CD4-positive, CD25-positive, alpha-beta regulatory T cell (primary cell): Measurements from ENCODE around the gene FAU. TPM values are rescaled to one million over a fixed set of nuclear protein-coding genes. Genes with fewer than 3 reads are reported as not detected.

Source experiments
- ATAC-seq, 2 donors: fragments of 150-1000 bp; cut with Tn5 transposase; one replicate each; pipeline ENCODE4 v1.10.0; 2021; ENCODE audit warnings: low read depth in 2 of 2, moderate number of reproducible peaks in 2 of 2, moderate library complexity in 1 of 2
- DNase-seq, 3 donors: peaks; one replicate each; pipeline versions ENCODE4 v3.0.0 to v3.0.0-alpha.2; 2012 to 2022; ENCODE audit warnings: mixed read lengths in 1 of 3
- H3K27ac ChIP-seq: one replicate; pipeline ENCODE4 v1.7.0; 2013; ENCODE audit warnings: mild to moderate bottlenecking, low read length; ENCODE audit not compliant: insufficient read depth, poor library complexity, severe bottlenecking
- H3K27me3 ChIP-seq: one replicate; pipeline ENCODE4 v1.7.0; 2013; ENCODE audit warnings: low read length; ENCODE audit not compliant: control insufficient read depth, insufficient read depth
- H3K36me3 ChIP-seq: one replicate; pipeline ENCODE4 v1.7.0; 2013; ENCODE audit warnings: mild to moderate bottlenecking, low read length, moderate library complexity; ENCODE audit not compliant: control insufficient read depth, insufficient read depth
- H3K4me1 ChIP-seq: 2 replicates; pipeline ENCODE4 v1.7.0; 2013; ENCODE audit warnings: mild to moderate bottlenecking, low read length; ENCODE audit not compliant: insufficient read depth, control insufficient read depth, poor library complexity, severe bottlenecking
- H3K4me3 ChIP-seq: one replicate; pipeline ENCODE4 v1.7.0; 2013; ENCODE audit warnings: low read depth, mild to moderate bottlenecking, low read length, moderate library complexity
- H3K9me3 ChIP-seq, 2 experiments: 1 replicate in 1 of 2; 2 replicates in 1 of 2; pipeline ENCODE4 v1.7.0; 2013; ENCODE audit warnings: low read length in 2 of 2, mild to moderate bottlenecking in 1 of 2, moderate library complexity in 1 of 2; ENCODE audit not compliant: control insufficient read depth in 2 of 2
- H3K27ac Mint-ChIP-seq, 3 donors: one replicate each; pipeline ENCODE4 v1.8.0; 2020 to 2022; ENCODE audit warnings: mild to moderate bottlenecking in 3 of 3, mixed read lengths in 3 of 3, moderate library complexity in 2 of 3
- H3K27me3 Mint-ChIP-seq: one replicate; pipeline ENCODE4 v1.8.0; 2022; ENCODE audit warnings: mild to moderate bottlenecking, mixed read lengths
- H3K36me3 Mint-ChIP-seq: one replicate; pipeline ENCODE4 v1.8.0; 2020; ENCODE audit warnings: mixed read lengths
- H3K4me1 Mint-ChIP-seq, 4 donors: one replicate each; pipeline ENCODE4 v1.8.0; 2020 to 2022; ENCODE audit warnings: mixed read lengths in 4 of 4, mild to moderate bottlenecking in 1 of 4
- H3K4me3 Mint-ChIP-seq, 4 donors: one replicate each; pipeline ENCODE4 v1.8.0; 2020 to 2022; ENCODE audit warnings: mild to moderate bottlenecking in 4 of 4, mixed read lengths in 4 of 4, moderate library complexity in 3 of 4
- H3K9me3 Mint-ChIP-seq, 7 donors: one replicate each; pipeline ENCODE4 v1.8.0; 2020 to 2022; ENCODE audit warnings: mixed read lengths in 7 of 7, mild to moderate bottlenecking in 3 of 7, moderate library complexity in 2 of 7
- polyA plus RNA-seq, 4 donors: library from polyadenylated mRNA; unstranded; fragments of 300-500 nt; fragmentation: Illumina TruSeq; gene quantifications; one replicate each; pipeline ENCODE4 v1.2.3, GENCODE V29; 2021
- total RNA-seq: library from RNA; stranded (reverse); gene quantifications from one replicate; pipeline ENCODE4 v1.2.3, GENCODE V29; 2022

FAU gene
- total and polyA plus RNA-seq, 5 donors from 2014 or later: 1,003 to 1,172 (median 1,097) TPM

DNA sequence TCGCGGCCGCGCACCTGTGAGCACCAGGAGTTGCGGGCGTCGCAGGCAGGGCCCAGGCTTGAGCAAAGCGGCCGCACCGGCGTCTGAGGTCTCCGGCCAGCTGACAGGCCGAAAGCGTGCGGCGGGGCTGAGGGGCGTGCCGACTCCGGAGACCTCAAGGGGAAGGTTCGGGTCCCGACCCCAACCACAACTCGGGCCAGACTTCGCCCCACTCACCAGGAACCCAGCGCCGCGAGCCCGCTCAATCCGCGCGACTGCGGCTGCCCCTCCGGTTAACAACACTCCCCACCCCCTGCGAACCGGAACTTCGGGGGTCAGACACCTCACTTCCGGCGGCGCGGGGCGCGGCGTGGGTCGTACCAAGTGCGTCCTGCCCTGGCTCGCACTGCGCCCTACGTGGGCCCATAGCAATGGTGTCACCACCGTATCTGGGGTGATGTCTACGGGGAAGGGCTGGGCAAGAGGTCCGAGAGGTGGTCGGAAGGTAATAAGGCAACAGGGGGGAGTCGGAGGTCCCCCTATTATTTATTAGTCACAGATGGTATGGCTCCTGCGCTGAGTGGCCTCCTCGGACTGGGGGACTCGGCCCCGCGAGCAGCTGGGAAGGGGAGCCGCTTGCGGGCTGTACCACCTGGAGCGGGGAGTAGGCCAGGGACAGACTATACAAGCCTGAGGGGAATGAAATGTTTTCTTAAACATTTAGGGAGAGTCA lies 12.5 kb upstream of the FAU start, which contains the start of gene SYVN1:
Gene SYVN1 (minus strand): TSS at position 280 of the 712 bp plus-strand sequence. CDS start 918 bp downstream, outside the sequence.
- peak within 1 kb of the TSS; percentile 87 for H3K4me3 ChIP-seq
- no peaks in the 10 kb centered on the region for H3K27me3 ChIP-seq
- peaks cover 32% of the 10 kb centered on the region for H3K36me3 ChIP-seq
- peak within 1 kb of the TSS; percentile 96 to 100 (median 98) for H3K4me3 Mint-ChIP-seq
- peak within 1 kb of the TSS; percentile 99 for H3K27ac ChIP-seq
- DNase-seq (peak; percentile 87 to 94 (median 94)), ATAC-seq (peak; percentile 77 to 78)
- H3K9me3 Mint-ChIP-seq: peaks cover 0 to 2% (median 0%) of the 10 kb centered on the region in 7 donors
- peaks cover 7 to 48% (median 23%) of the 10 kb centered on the region in 4 donors for H3K4me1 Mint-ChIP-seq
- H3K4me1 ChIP-seq: peaks cover 38% of the 10 kb centered on the region
- peak within 1 kb of the TSS; percentile 99 to 100 (median 100) for H3K27ac Mint-ChIP-seq
- no peaks in the 10 kb centered on the region for H3K9me3 ChIP-seq
- no peaks in the 10 kb centered on the region for H3K27me3 Mint-ChIP-seq
- H3K36me3 Mint-ChIP-seq: peaks cover 8% of the 10 kb centered on the region

DNA sequence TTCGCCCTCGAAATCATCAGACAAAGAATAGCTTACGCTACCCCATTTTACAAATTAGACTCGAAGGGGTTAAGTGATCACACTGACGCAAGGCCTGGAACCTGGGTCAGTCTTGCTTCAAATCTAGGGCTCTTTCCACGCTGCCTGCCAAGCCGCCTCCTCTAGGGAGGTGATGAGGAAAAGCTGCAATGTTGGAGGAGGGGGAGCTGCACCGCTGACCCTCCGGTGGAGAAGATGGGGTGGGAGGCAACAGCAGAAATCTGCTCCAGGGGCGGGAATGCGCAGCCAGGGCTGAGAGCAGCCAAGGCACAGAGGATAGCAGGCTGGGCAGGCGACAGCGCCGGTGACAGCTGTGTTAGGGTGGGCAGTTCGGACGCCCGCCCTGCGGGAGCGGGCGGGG lies 11.8 kb upstream of the FAU start:
- H3K27me3 ChIP-seq: no peaks in the 10 kb centered on the region
- peaks cover 38% of the 10 kb centered on the region for H3K4me1 ChIP-seq
- H3K27ac ChIP-seq: peak overlapping the region; percentile 99
- peaks cover 8% of the 10 kb centered on the region for H3K36me3 Mint-ChIP-seq
- H3K9me3 ChIP-seq: no peaks in the 10 kb centered on the region
- peaks cover 0 to 2% (median 0%) of the 10 kb centered on the region in 7 donors for H3K9me3 Mint-ChIP-seq
- H3K27me3 Mint-ChIP-seq: no peaks in the 10 kb centered on the region
- H3K36me3 ChIP-seq: peaks cover 39% of the 10 kb centered on the region
- peak in 1 of 3 donors; percentile 20 for DNase-seq
- H3K4me3 ChIP-seq: peak overlapping the region; percentile 78
- peaks cover 7 to 48% (median 23%) of the 10 kb centered on the region in 4 donors for H3K4me1 Mint-ChIP-seq
- peak overlapping the region; percentile 89 to 100 (median 99) for H3K27ac Mint-ChIP-seq
- H3K4me3 Mint-ChIP-seq: peak overlapping the region; percentile 96 to 100 (median 98)
- ATAC-seq: no peak

DNA sequence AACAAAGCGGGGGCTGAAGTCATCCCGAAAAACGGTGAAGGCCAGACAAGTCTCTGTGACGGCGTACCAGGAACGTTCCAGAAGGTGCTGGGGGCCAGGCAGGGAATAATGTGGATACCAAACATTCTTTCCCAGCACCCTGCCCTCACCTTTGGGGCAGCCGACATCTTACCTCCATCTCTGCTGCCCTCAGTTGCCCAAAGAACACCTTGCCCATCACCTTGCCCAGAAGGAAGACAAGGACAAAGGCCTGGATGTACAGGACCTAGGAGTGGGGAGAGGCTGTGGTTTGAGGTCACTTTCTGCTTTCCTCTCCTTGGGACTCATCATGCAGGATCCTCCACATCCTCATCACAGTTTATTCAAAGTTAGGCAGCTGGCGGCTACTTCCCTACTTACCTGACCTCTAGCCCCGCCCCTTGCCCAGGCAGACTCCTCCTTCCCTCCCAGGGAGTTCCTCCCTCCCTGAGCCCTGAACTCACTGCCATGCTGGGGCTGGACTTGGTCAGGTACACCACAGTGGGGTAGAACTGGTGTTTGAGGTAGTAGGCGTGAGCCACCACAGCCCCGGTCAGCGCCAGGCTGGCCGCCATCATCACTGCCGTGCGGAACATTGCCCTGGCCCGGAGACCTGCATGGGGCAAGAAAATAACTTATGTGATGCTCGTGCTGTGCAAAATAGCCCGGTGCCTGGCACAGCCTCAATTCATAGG lies 11.2 kb upstream of the FAU start:
- no peak for ATAC-seq
- H3K4me3 ChIP-seq: peak overlapping the region; percentile 78
- peaks cover 8% of the 10 kb centered on the region for H3K36me3 Mint-ChIP-seq

DNA sequence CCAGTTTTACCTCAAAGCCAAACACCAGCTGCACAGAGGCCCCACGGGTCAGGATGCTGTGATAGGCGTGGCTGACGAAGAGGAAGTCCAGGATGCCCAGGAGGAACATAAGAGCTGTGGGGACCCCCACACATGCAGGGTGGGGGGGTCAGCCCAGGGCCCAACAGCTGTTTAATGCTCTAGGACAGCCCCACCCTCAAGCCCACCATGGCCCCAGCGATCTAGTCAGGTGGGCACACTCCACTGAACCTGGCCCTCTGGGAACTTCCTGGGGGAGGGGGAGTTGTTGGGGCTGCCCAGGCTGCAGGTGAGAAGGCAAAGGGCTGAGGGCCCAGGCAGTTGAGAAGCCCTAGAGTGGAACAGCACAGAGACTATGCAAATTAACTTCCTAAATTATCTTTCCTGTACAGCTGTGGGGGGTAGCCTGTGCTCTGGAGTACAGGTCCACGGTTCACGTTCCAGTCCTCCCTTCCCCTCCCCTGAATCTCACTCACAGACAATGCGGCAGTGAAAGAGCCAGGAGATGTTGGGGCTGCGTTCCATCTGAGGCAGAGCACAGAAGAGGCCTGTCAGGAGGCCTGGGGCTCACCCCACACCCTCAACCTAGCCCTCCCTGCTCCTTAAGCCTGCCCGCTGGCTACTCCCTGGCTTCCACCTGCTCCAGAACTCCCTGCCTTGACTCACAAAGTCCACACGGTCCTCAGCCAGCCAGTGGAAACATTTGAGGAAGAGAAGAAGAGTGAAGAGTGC lies 10.5 kb upstream of the FAU start:
- Histone ChIP-seq H3K27ac (peak overlapping the region; percentile 20), H3K4me3 (no peak overlapping the region), H3K4me1 (peaks cover 38% of the 10 kb centered on the region), H3K9me3 (no peaks in the 10 kb centered on the region), H3K36me3 (peaks cover 51% of the 10 kb centered on the region), H3K27me3 (no peaks in the 10 kb centered on the region)
- no peak for ATAC-seq
- no peaks in the 10 kb centered on the region for H3K27me3 Mint-ChIP-seq
- peak overlapping the region in 2 of 3 donors; percentile 26 to 99 for H3K27ac Mint-ChIP-seq
- no peak for DNase-seq
- peaks cover 8% of the 10 kb centered on the region for H3K36me3 Mint-ChIP-seq
- peaks cover 0 to 2% (median 0%) of the 10 kb centered on the region in 7 donors for H3K9me3 Mint-ChIP-seq
- peak overlapping the region; percentile 96 to 100 (median 98) for H3K4me3 Mint-ChIP-seq
- peaks cover 7 to 46% (median 23%) of the 10 kb centered on the region in 4 donors for H3K4me1 Mint-ChIP-seq

More for the DNA sequence above, 11.2 kb upstream of the FAU start:
- DNase-seq: peak in 1 of 3 donors; percentile 68
- peak overlapping the region; percentile 96 to 100 (median 98) for H3K4me3 Mint-ChIP-seq
- peaks cover 0 to 2% (median 0%) of the 10 kb centered on the region in 7 donors for H3K9me3 Mint-ChIP-seq
- H3K27ac ChIP-seq: peak overlapping the region; percentile 99
- H3K27me3 ChIP-seq: no peaks in the 10 kb centered on the region
- peaks cover 45% of the 10 kb centered on the region for H3K36me3 ChIP-seq
- H3K4me1 Mint-ChIP-seq: peaks cover 7 to 48% (median 23%) of the 10 kb centered on the region in 4 donors
- H3K4me1 ChIP-seq: peaks cover 38% of the 10 kb centered on the region
- H3K9me3 ChIP-seq: no peaks in the 10 kb centered on the region
- peak overlapping the region; percentile 89 to 100 (median 99) for H3K27ac Mint-ChIP-seq
- no peaks in the 10 kb centered on the region for H3K27me3 Mint-ChIP-seq

DNA sequence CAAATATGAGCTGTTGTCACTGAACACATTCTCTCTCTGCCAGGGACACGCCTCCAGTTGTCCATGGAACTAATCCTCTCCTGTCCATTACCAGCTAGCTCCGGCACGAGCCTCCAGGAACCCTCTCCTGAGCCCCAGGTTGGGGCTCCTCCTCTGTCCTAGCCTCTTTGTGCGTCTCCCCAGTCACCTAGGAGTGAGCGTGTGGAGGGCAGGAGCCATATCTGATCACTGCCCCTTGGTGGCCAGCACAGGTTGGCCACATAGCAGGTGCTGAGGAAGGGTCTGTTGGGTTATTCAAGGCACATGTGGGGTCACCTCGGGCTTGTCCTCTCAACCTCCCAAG lies 9.9 kb upstream of the FAU start:
- H3K9me3 Mint-ChIP-seq: peaks cover 0 to 2% (median 0%) of the 10 kb centered on the region in 7 donors
- no peak for ATAC-seq
- H3K4me1 ChIP-seq: peaks cover 38% of the 10 kb centered on the region
- no peaks in the 10 kb centered on the region for H3K27me3 Mint-ChIP-seq
- peaks cover 7 to 45% (median 23%) of the 10 kb centered on the region in 4 donors for H3K4me1 Mint-ChIP-seq
- H3K4me3 ChIP-seq: no peak overlapping the region
- H3K27me3 ChIP-seq: no peaks in the 10 kb centered on the region
- H3K27ac Mint-ChIP-seq: peak overlapping the region in 2 of 3 donors; percentile 11 to 26
- H3K27ac ChIP-seq: no peak overlapping the region
- DNase-seq: no peak
- H3K9me3 ChIP-seq: no peaks in the 10 kb centered on the region
- peak overlapping the region; percentile 21 to 75 (median 30) for H3K4me3 Mint-ChIP-seq
- peaks cover 10% of the 10 kb centered on the region for H3K36me3 Mint-ChIP-seq
- peaks cover 52% of the 10 kb centered on the region for H3K36me3 ChIP-seq

DNA sequence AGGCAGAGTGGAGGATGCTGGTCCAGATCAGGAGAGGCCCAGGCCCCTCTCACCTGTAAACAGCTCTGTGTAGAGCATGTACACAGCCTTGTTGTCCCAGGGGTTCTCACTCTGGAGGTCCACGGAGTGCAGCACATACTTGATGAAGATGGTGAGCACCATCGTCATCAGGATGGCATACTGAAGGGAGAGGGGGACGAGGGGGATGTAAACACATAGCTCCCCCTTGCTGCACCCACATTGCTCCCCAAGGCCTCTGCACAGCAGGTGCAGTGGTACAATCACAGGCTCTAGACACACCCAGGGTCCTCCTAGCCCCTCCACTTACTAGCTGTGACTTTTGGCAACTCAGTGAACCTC lies 9.5 kb upstream of the FAU start:
- Mint-ChIP-seq H3K4me3 (peak overlapping the region in 3 of 4 donors; percentile 21 to 86 (median 75)), H3K27me3 (no peaks in the 10 kb centered on the region), H3K36me3 (peaks cover 15% of the 10 kb centered on the region), H3K27ac (peak overlapping the region in 1 of 3 donors; percentile 47), H3K9me3 (peaks cover 0 to 2% (median 0%) of the 10 kb centered on the region in 7 donors), H3K4me1 (peaks cover 6 to 40% (median 21%) of the 10 kb centered on the region in 4 donors)
- DNase-seq: no peak
- no peaks in the 10 kb centered on the region for H3K9me3 ChIP-seq
- H3K4me1 ChIP-seq: peaks cover 38% of the 10 kb centered on the region
- ATAC-seq: no peak
- peaks cover 57% of the 10 kb centered on the region for H3K36me3 ChIP-seq
- H3K27me3 ChIP-seq: no peaks in the 10 kb centered on the region
- no peak overlapping the region for H3K4me3 ChIP-seq
- no peak overlapping the region for H3K27ac ChIP-seq
